GM12878 (cell line): ENCODE measurements around the gene PTPRF.

Source experiments
- BRCA1 ChIP-seq: IDR thresholded peaks from 2 replicates; pipeline ENCODE4 v1.6.1; 2011; ENCODE audit warnings: low read depth, low read length, improper control_type of control experiment
- POLR2A ChIP-seq: IDR thresholded peaks from 2 replicates; pipeline ENCODE4 v1.6.1; 2011; ENCODE audit warnings: low read depth, mild to moderate bottlenecking, low read length

GRCh38 chr1:43619314-43619790 is 88.7 kb downstream of the PTPRF start:
- TF ChIP-seq BRCA1, result no peak
- TF ChIP-seq POLR2A, result no peak
